Vagina (tissue), 2 donors: ENCODE measurements around the gene SLC44A1.

Source experiments
- POLR2A ChIP-seq, 2 donors: fragments of 450-650 bp; IDR thresholded peaks; one replicate each; pipeline ENCODE4 v1.6.1; 2017; ENCODE audit warnings: antibody characterized with exemption in 2 of 2, mild to moderate bottlenecking in 2 of 2, moderate library complexity in 2 of 2
- TF ChIP-seq, protein P1 (sequence below), 3 experiments: fragments of 450-650 bp in 2 of 3; fragments of 200-600 bp in 1 of 3; sonication (generic) in 1 of 3; IDR thresholded peaks; one replicate each; pipeline ENCODE4 v1.5.1; 2017 to 2019; ENCODE audit warnings: antibody characterized with exemption in 3 of 3, mild to moderate bottlenecking in 2 of 3, moderate library complexity in 2 of 3

DNA sequence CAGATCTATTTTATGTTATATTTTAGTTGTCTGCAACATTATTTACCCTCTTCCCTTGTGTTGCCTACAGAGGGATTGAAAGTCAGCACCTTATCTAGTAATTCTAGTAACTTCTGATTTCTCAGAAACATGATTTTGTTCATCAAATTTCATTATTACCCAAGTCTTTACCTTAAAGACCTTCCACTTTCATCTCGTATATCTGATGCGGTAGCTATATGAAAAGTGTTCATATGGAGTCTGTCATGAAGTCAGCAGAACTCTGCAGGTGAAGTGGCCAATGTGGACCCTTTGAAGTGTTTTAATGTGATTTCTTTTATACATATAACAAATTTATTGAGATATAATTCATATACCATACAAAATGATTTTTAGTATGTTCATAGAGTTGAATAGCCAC, 40.0 kb downstream of the SLC44A1 start:
- TF ChIP-seq, protein P1, sequence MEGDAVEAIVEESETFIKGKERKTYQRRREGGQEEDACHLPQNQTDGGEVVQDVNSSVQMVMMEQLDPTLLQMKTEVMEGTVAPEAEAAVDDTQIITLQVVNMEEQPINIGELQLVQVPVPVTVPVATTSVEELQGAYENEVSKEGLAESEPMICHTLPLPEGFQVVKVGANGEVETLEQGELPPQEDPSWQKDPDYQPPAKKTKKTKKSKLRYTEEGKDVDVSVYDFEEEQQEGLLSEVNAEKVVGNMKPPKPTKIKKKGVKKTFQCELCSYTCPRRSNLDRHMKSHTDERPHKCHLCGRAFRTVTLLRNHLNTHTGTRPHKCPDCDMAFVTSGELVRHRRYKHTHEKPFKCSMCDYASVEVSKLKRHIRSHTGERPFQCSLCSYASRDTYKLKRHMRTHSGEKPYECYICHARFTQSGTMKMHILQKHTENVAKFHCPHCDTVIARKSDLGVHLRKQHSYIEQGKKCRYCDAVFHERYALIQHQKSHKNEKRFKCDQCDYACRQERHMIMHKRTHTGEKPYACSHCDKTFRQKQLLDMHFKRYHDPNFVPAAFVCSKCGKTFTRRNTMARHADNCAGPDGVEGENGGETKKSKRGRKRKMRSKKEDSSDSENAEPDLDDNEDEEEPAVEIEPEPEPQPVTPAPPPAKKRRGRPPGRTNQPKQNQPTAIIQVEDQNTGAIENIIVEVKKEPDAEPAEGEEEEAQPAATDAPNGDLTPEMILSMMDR (IDR thresholded peaks at IDR 0.05), result no peak
- no peak for TF ChIP-seq POLR2A (IDR thresholded peaks at IDR 0.05)
